ENCODE data around the gene DAGLB. TPM values are rescaled to one million over a fixed set of nuclear protein-coding genes. Genes with fewer than 3 reads are reported as not detected.
A peak's percentile ranks its signal among the peaks of the same experiment; 100 is the strongest.

The DAGLB gene
- polyA plus RNA-seq, 3 donors from 2014 or later = 6.0 to 12.6 (median 7.4) TPM

DNA sequence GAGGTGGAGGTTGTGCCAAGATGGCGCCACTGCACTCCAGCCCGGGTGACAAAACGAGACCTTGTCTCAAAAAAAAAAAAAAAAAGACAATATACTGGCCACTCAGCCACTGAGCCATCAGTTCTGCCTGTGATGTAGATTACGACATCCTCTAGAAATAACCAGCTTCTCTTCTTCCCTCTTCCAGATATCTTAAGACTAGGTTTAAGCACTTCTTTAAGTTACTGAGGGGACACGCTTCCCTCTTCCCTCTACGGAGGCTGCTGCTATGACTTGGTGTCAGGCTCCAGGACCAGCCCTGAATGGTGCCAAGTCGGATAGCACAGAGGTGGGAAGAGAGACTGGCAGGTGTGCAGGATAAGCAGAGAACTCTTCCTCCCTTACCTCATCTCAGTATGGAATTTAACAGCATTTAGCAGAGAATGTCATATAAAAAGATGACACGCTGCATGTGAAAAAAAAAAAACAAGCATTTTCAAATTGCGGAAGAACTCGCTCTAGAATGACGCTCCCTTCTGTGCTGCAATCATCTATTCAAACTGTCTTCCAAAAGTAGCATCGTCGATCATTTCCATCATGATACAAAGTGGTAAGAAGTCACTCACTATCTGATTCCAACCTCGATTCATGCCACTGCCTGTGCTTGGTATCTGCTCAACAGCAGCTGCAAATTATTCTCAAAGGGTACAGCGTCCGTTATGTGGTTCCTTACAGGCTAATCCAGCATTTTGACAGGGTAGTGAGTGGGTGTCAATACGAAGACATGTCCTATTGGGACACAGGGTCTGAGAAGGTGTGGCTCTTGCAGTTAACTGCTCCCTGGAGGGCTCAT lies 13.8 kb downstream of the DAGLB start:
- Mint-ChIP-seq H3K27ac (peak overlapping the region in 1 of 6 donors; percentile 9), H3K36me3 (peaks cover 4 to 9% (median 7%) of the 10 kb centered on the region in 3 donors), H3K9me3 (no peaks in the 10 kb centered on the region), H3K4me1 (peaks cover 15 to 26% of the 10 kb centered on the region in 2 donors), H3K4me3 (no peak overlapping the region), H3K27me3 (ENCODE audit: low read depth in 3 of 3) (peaks cover 0 to 3% (median 0%) of the 10 kb centered on the region in 3 donors)
- DNase-seq = no peak

DNA sequence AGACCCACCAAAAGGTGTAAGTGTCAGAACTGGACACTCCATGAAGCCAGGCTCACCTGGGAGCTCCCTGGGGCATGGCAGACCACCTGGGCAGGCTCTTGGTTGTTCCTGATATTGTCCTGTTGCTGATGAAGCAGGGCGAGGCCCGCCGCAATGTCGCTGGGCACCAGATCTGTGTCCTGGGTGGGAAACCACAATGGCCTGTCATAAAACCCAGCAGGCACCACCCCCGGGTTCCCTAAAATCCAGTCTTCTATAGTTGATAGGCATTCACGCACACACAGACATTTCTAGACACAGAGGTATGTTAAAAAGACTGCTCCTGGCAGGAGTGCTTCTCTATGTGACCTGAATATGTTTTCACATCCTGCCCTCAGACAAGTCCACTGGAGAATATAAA lies 15.0 kb downstream of the DAGLB start:
- Mint-ChIP-seq H3K27ac (no peak overlapping the region), H3K27me3 (ENCODE audit: low read depth in 3 of 3) (peaks cover 0 to 3% (median 0%) of the 10 kb centered on the region in 3 donors), H3K4me3 (no peak overlapping the region), H3K9me3 (no peaks in the 10 kb centered on the region), H3K4me1 (peaks cover 15 to 18% of the 10 kb centered on the region in 2 donors), H3K36me3 (peaks cover 5 to 9% (median 7%) of the 10 kb centered on the region in 3 donors)
- no peak for DNase-seq

GRCh38 chr7:6430974-6431373 lies 16.8 kb downstream of the DAGLB start:
- H3K4me1 Mint-ChIP-seq = peaks cover 7 to 8% of the 10 kb centered on the region in 2 donors
- H3K9me3 Mint-ChIP-seq = no peaks in the 10 kb centered on the region
- no peak overlapping the region for H3K4me3 Mint-ChIP-seq
- DNase-seq = no peak
- peaks cover 5 to 9% (median 7%) of the 10 kb centered on the region in 3 donors for H3K36me3 Mint-ChIP-seq
- H3K27ac Mint-ChIP-seq = no peak overlapping the region
- peaks cover 0 to 1% (median 0%) of the 10 kb centered on the region in 3 donors for H3K27me3 Mint-ChIP-seq (ENCODE audit: low read depth in 3 of 3)

GRCh38 chr7:6430271-6430940 lies 17.3 kb downstream of the DAGLB start:
- Mint-ChIP-seq H3K9me3 (no peaks in the 10 kb centered on the region), H3K27ac (no peak overlapping the region), H3K36me3 (peaks cover 5 to 14% (median 12%) of the 10 kb centered on the region in 3 donors), H3K4me3 (no peak overlapping the region), H3K4me1 (peaks cover 1 to 2% of the 10 kb centered on the region in 2 donors), H3K27me3 (ENCODE audit: low read depth in 3 of 3) (peaks cover 0 to 1% (median 0%) of the 10 kb centered on the region in 3 donors)
- no peak for DNase-seq

GRCh38 chr7:6425948-6426347 lies 21.8 kb downstream of the DAGLB start:
- H3K9me3 Mint-ChIP-seq = peaks cover 0 to 2% (median 0%) of the 10 kb centered on the region in 6 donors
- peaks cover 0 to 2% (median 0%) of the 10 kb centered on the region in 3 donors for H3K27me3 Mint-ChIP-seq (ENCODE audit: low read depth in 3 of 3)
- DNase-seq = no peak
- peaks cover 2 to 6% of the 10 kb centered on the region in 2 donors for H3K4me1 Mint-ChIP-seq
- no peak overlapping the region for H3K4me3 Mint-ChIP-seq
- H3K36me3 Mint-ChIP-seq = peaks cover 8 to 27% (median 25%) of the 10 kb centered on the region in 3 donors
- no peak overlapping the region for H3K27ac Mint-ChIP-seq

DNA sequence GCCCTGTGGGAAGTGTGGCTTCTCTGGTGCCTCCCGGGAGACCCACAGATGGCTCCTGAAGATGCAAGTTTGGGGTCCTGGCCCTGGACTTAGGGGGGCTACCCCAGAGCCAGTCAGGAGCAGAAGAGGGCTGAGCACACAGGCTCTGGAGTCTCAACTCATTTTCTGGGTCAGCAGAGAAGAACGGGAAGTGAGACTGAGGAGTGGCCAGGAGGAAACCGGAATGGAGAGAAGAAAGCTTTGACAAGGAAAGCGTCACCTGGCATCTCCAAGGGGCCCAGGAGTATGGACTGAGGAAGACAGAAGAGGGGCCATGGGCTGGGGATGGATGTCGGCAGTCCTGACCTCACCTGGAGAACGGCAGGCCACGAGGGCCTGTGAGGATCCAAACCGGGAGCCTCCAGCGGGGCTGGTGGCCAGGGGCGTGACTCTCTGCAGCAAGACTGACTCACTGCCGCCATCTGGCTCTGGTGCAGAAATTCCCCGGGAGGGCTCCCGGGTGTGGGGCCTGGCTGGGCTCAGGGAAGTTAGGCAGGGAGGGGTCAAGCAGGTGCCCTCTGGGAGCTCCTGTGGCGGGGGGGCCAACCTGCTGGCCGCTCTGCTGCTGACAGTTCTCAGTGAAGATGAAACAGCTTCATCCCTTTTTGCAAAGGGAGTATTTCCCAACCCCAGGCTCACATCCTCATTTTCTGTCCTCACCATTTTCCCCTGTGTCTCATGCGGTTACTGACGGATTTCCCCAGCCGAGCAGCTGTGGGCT lies 23.6 kb downstream of the DAGLB start:
- Mint-ChIP-seq H3K27ac (peak overlapping the region in 1 of 6 donors; percentile 28), H3K9me3 (peaks cover 0 to 2% (median 0%) of the 10 kb centered on the region in 6 donors)

GRCh38 chr7:6422926-6423632 lies 24.7 kb downstream of the DAGLB start:
- Mint-ChIP-seq H3K27ac (peak overlapping the region in 2 of 6 donors; percentile 13 to 32), H3K4me1 (peaks cover 2 to 6% of the 10 kb centered on the region in 2 donors), H3K4me3 (no peak overlapping the region), H3K36me3 (peaks cover 4 to 22% (median 21%) of the 10 kb centered on the region in 3 donors), H3K27me3 (ENCODE audit: low read depth in 3 of 3) (peaks cover 0 to 2% (median 0%) of the 10 kb centered on the region in 3 donors), H3K9me3 (peaks cover 0 to 2% (median 0%) of the 10 kb centered on the region in 6 donors)
- no peak for DNase-seq

More for the DNA sequence above, 23.6 kb downstream of the DAGLB start:
- Mint-ChIP-seq H3K36me3 (peaks cover 6 to 23% (median 22%) of the 10 kb centered on the region in 3 donors), H3K4me3 (no peak overlapping the region), H3K27me3 (ENCODE audit: low read depth in 3 of 3) (peaks cover 0 to 2% (median 0%) of the 10 kb centered on the region in 3 donors), H3K4me1 (peaks cover 2 to 6% of the 10 kb centered on the region in 2 donors)
- no peak for DNase-seq

GRCh38 chr7:6422095-6422494 lies 25.7 kb downstream of the DAGLB start:
- Mint-ChIP-seq H3K36me3 (peaks cover 4 to 22% (median 21%) of the 10 kb centered on the region in 3 donors), H3K27ac (no peak overlapping the region), H3K4me1 (peaks cover 2 to 6% of the 10 kb centered on the region in 2 donors), H3K27me3 (ENCODE audit: low read depth in 3 of 3) (peaks cover 0 to 2% (median 0%) of the 10 kb centered on the region in 3 donors), H3K9me3 (peaks cover 0 to 2% (median 0%) of the 10 kb centered on the region in 6 donors), H3K4me3 (no peak overlapping the region)
- DNase-seq = no peak

DNA sequence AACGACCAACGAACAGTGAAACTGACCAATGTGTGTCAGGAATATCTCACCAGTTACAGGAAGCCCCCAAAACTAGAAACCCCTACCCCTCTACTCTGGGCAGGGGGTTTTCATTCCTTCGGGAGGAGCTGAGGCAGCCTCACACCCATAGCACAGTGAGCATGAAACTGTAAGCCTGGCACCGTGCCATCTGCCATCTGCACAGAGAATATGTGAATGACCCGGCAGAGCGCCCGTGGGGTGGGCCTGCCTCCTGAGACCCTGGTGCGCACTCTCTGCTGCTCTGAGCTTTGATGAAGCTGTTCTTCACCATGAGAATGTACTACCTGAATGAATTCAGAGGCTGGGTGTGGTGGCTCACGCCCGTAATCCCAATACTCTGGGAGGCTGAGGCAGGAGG lies 27.1 kb downstream of the DAGLB start:
- H3K4me1 Mint-ChIP-seq = peaks cover 2 to 6% of the 10 kb centered on the region in 2 donors
- no peak overlapping the region for H3K4me3 Mint-ChIP-seq
- peaks cover 0 to 2% (median 0%) of the 10 kb centered on the region in 6 donors for H3K9me3 Mint-ChIP-seq
- no peak overlapping the region for H3K27ac Mint-ChIP-seq
- no peak for DNase-seq
- H3K36me3 Mint-ChIP-seq = peaks cover 4 to 26% (median 18%) of the 10 kb centered on the region in 3 donors
- H3K27me3 Mint-ChIP-seq (ENCODE audit: low read depth in 3 of 3) = peaks cover 0 to 2% (median 0%) of the 10 kb centered on the region in 3 donors

DNA sequence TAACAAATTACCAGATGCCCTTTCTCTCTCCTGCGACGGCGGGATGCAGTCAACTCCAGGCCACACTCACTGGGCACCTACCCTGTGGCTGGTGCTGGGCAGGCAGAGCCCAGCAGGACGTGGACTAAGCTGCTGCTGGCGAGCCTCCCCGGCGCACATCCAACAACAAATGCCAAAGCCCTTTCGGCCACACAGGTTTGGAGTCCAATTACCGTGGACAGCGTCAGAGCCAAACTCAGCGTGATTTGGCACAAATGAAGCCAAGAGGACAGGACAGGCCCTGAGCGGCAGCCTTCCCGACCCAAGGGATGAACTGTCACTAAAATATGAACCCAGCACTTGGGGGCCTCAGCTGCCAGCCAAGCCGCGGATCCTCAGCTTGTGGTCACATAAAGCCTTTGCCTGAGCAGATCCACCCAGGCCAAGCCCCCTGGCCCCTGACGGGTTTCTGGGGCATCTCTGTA lies 28.4 kb downstream of the DAGLB start:
- Mint-ChIP-seq H3K4me1 (peaks cover 2 to 6% of the 10 kb centered on the region in 2 donors), H3K27ac (no peak overlapping the region), H3K9me3 (peaks cover 0 to 2% (median 0%) of the 10 kb centered on the region in 6 donors), H3K36me3 (peaks cover 4 to 22% (median 8%) of the 10 kb centered on the region in 3 donors), H3K27me3 (ENCODE audit: low read depth in 3 of 3) (peaks cover 0 to 2% (median 0%) of the 10 kb centered on the region in 3 donors), H3K4me3 (no peak overlapping the region)
- DNase-seq = no peak

GRCh38 chr7:6417408-6417807 lies 30.3 kb downstream of the DAGLB start:
- DNase-seq = no peak
- Mint-ChIP-seq H3K9me3 (peaks cover 0 to 2% (median 0%) of the 10 kb centered on the region in 6 donors), H3K4me3 (no peak overlapping the region), H3K27me3 (ENCODE audit: low read depth in 3 of 3) (no peaks in the 10 kb centered on the region), H3K4me1 (no peaks in the 10 kb centered on the region), H3K36me3 (peaks cover 4 to 20% (median 5%) of the 10 kb centered on the region in 3 donors), H3K27ac (no peak overlapping the region)

- H3K36me3 Mint-ChIP-seq = peaks cover 5 to 28% (median 8%) of the 10 kb centered on the region in 3 donors
- no peak for DNase-seq
- H3K9me3 Mint-ChIP-seq = no peaks in the 10 kb centered on the region
- H3K4me3 Mint-ChIP-seq = no peak overlapping the region
- H3K27me3 Mint-ChIP-seq (ENCODE audit: low read depth in 3 of 3) = peaks cover 0 to 3% (median 0%) of the 10 kb centered on the region in 3 donors
- no peak overlapping the region for H3K27ac Mint-ChIP-seq
- no peaks in the 10 kb centered on the region for H3K4me1 Mint-ChIP-seq
Observed at GRCh38 chr7:6416516-6417145, 31.1 kb downstream of the DAGLB start.

All from immature natural killer cell (primary cell).